Activated naive CD8-positive, alpha-beta T cell treated with anti-CD3 and anti-CD28 coated beads, Interleukin-2, amount 50 U/mL, for 24 hours (primary cell): ENCODE results near the gene WDPCP.
"Not testable (repeated sequence)": the region's sequence is repeated elsewhere in the genome, so short reads cannot be mapped to it uniquely, and the experiment has no call there.

Experiments
- ATAC-seq: fragments of 150-1000 bp; cut with Tn5 transposase; one replicate; pipeline ENCODE4 v1.10.0; 2021
- DNase-seq: peaks from one replicate; pipeline ENCODE4 v3.0.0; 2021
- H3K27ac Mint-ChIP-seq: one replicate; pipeline ENCODE4 v1.8.0; 2021; ENCODE audit warnings: mild to moderate bottlenecking, mixed read lengths
- H3K27me3 Mint-ChIP-seq: one replicate; pipeline ENCODE4 v1.8.0; 2021; ENCODE audit warnings: mixed read lengths
- H3K36me3 Mint-ChIP-seq: one replicate; pipeline ENCODE4 v1.8.0; 2021; ENCODE audit warnings: low read depth, mixed read lengths
- H3K4me1 Mint-ChIP-seq: one replicate; pipeline ENCODE4 v1.8.0; 2021; ENCODE audit warnings: mixed read lengths
- H3K4me3 Mint-ChIP-seq: one replicate; pipeline ENCODE4 v1.8.0; 2021; ENCODE audit warnings: mild to moderate bottlenecking, moderate library complexity, mixed read lengths
- H3K9me3 Mint-ChIP-seq: one replicate; pipeline ENCODE4 v1.8.0; 2021; ENCODE audit warnings: mixed read lengths

The WDPCP gene

GRCh38 chr2:63347361-63347760, 240.9 kb downstream of the WDPCP start:
- Mint-ChIP-seq H3K27me3 (no peaks in the 10 kb centered on the region), H3K9me3 (peaks cover 43% of the 10 kb centered on the region)

GRCh38 chr2:63346411-63346810, 241.9 kb downstream of the WDPCP start:
- Mint-ChIP-seq H3K4me3 (no peak overlapping the region), H3K36me3 (peaks cover 18% of the 10 kb centered on the region), H3K27me3 (no peaks in the 10 kb centered on the region), H3K9me3 (peaks cover 42% of the 10 kb centered on the region), H3K27ac (no peak overlapping the region), H3K4me1 (no peaks in the 10 kb centered on the region)
- ATAC-seq (no peak), DNase-seq (no peak)

More at GRCh38 chr2:63347361-63347760, 240.9 kb downstream of the WDPCP start:
- no peaks in the 10 kb centered on the region for H3K4me1 Mint-ChIP-seq
- no peak overlapping the region for H3K27ac Mint-ChIP-seq
- H3K36me3 Mint-ChIP-seq: peaks cover 26% of the 10 kb centered on the region
- no peak for DNase-seq
- no peak for ATAC-seq
- H3K4me3 Mint-ChIP-seq: no peak overlapping the region

DNA sequence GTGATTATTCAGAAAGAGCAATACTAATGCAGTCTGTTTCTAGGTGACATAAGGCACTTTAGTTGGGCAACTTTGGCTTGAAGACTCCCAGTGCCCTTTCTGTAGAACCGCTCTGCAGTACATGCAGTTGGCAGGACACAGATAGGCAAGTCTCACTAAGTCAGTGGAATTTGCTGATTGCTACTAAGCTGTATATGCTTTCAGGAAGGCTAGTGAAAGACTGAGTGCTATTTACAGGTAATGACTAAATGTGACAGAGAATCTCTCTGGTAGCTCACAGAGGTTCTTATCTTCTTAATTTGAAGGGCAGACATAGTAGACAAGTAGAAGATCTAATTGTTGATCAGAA, 243.0 kb downstream of the WDPCP start:
- peaks cover 22% of the 10 kb centered on the region for H3K36me3 Mint-ChIP-seq
- H3K4me3 Mint-ChIP-seq: no peak overlapping the region
- DNase-seq (no peak), ATAC-seq (no peak)
- H3K4me1 Mint-ChIP-seq: no peaks in the 10 kb centered on the region
- H3K27ac Mint-ChIP-seq: no peak overlapping the region
- peaks cover 44% of the 10 kb centered on the region for H3K9me3 Mint-ChIP-seq
- no peaks in the 10 kb centered on the region for H3K27me3 Mint-ChIP-seq

DNA sequence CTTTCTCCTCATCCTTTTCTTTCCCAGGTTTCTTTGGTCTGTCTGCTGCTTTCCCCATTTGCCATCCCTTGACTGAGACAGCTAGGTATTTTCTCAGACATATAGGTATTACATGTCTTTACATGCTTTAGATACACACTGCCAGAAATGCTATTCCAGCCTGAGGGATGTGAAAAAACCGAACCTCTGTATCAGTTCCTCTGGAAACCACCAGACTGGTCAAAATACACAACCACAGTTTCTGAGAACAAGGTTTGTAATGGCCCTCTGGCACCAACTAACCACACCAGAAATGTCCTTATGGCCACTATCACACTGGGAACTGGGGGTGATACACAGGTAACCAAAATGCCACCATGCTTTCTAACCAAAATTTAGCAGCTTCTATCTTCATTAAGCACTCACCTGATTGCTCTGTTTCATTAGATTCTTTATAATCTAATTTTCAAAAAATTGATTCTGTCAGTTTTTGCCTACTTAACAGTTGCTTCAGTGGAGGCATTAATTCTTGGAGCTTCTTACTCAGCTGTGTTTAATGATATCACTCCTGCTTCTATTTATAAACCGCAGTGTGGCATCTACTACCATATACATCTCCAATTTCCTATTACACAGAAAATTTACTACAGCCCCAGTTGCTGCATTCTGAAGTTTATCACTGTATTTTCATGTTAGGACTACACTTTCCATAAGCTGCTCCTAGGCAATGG, 243.5 kb downstream of the WDPCP start:
- Mint-ChIP-seq H3K9me3 (peaks cover 40% of the 10 kb centered on the region), H3K27ac (no peak overlapping the region), H3K4me3 (no peak overlapping the region), H3K27me3 (no peaks in the 10 kb centered on the region), H3K4me1 (no peaks in the 10 kb centered on the region), H3K36me3 (peaks cover 22% of the 10 kb centered on the region)
- DNase-seq (no peak), ATAC-seq (no peak)

DNA sequence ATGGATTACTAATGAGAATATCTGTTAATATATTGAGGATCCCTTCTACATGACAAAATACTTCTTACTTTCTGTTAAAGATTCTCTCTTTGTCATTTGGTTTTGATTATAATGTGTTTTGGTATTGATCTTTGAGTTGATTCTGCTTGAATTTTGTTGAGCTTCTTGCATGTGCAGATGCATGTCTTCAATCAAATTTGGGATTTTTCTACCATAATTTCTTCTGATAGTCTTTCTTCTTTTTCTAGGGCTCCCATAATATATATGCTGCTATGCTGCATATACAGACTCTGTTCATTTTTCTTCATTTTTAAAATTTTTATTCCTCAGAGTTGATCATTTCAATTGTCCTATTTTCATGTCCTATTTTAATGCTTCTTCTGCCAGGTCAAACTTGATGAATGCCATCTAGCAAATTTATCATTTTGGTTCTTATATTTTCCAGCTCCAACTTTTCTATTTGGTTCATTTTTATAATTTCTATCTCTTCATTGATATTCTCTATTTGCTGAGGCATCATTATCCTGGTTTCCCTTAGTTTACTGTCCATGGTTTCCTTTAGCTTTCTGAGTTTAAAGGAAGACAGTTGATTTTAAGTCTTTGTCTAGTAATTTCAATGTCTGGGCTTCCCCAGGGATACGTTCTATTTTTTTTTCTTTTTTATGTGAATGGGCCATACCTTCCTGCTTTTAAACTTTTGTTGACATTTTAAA, 244.7 kb downstream of the WDPCP start:
- Mint-ChIP-seq H3K4me3 (no peak overlapping the region), H3K36me3 (peaks cover 18% of the 10 kb centered on the region), H3K4me1 (no peaks in the 10 kb centered on the region), H3K9me3 (peaks cover 40% of the 10 kb centered on the region), H3K27ac (no peak overlapping the region), H3K27me3 (no peaks in the 10 kb centered on the region)
- DNase-seq: no peak
- ATAC-seq: no peak

DNA sequence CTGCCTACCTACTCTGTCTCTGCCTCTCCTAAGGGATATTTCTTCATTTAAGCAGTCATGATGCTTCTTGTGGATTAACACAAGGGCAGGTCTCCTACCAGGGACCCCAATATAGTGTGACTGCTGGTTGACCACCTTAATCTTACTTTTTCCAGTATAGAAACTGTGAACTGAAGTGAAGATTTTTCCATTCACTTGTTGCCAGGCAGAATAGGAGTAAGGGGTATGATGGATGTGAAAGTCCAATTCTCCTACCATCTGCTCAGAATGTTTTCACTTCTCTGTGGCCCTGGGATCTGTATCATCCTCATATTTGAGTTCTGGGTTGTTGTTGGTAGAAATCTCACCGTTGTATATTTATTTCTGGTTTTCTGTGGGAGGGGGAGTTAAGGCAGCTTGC, 247.8 kb downstream of the WDPCP start:
- H3K9me3 Mint-ChIP-seq: peaks cover 40% of the 10 kb centered on the region
- H3K27ac Mint-ChIP-seq: no peak overlapping the region
- DNase-seq (no peak), ATAC-seq (no peak)
- H3K4me3 Mint-ChIP-seq: no peak overlapping the region
- no peaks in the 10 kb centered on the region for H3K27me3 Mint-ChIP-seq
- peaks cover 20% of the 10 kb centered on the region for H3K36me3 Mint-ChIP-seq
- H3K4me1 Mint-ChIP-seq: no peaks in the 10 kb centered on the region

DNA sequence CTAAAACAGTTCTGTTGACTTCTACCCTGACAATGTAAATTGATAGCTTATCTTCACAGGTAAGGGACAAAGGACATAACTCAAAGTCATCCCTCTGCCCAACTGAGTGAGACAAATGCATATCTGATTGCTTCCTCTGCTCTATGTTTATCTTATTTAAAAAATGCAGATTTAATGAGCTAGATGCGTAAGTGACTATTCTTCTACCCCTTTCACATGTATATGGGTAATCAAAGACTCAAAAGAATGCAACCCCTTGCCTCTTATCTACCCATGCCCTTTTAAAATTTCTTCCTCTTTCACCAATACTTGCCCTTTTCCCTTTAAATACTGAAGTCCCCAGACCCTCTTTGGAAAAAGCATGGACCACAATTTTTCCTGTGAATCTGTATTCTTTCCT, 253.4 kb downstream of the WDPCP start:
- Mint-ChIP-seq H3K27ac (no peak overlapping the region), H3K9me3 (peaks cover 4% of the 10 kb centered on the region), H3K4me1 (no peaks in the 10 kb centered on the region), H3K36me3 (peaks cover 2% of the 10 kb centered on the region), H3K27me3 (no peaks in the 10 kb centered on the region), H3K4me3 (no peak overlapping the region)
- no peak for DNase-seq
- no peak for ATAC-seq

GRCh38 chr2:63326473-63326872, 261.8 kb downstream of the WDPCP start:
- H3K9me3 Mint-ChIP-seq: peaks cover 9% of the 10 kb centered on the region

GRCh38 chr2:63323662-63324061, 264.6 kb downstream of the WDPCP start:
- not testable (repeated sequence) for H3K4me3 Mint-ChIP-seq, H3K27me3 Mint-ChIP-seq, ATAC-seq, DNase-seq, H3K4me1 Mint-ChIP-seq, H3K27ac Mint-ChIP-seq
- H3K9me3 Mint-ChIP-seq: peaks cover 16% of the 10 kb centered on the region
- peaks cover 31% of the 10 kb centered on the region for H3K36me3 Mint-ChIP-seq

More at GRCh38 chr2:63326473-63326872, 261.8 kb downstream of the WDPCP start:
- ATAC-seq (no peak), DNase-seq (no peak)
- Mint-ChIP-seq H3K4me3 (no peak overlapping the region), H3K27ac (no peak overlapping the region), H3K27me3 (no peaks in the 10 kb centered on the region), H3K4me1 (no peaks in the 10 kb centered on the region), H3K36me3 (peaks cover 28% of the 10 kb centered on the region)

DNA sequence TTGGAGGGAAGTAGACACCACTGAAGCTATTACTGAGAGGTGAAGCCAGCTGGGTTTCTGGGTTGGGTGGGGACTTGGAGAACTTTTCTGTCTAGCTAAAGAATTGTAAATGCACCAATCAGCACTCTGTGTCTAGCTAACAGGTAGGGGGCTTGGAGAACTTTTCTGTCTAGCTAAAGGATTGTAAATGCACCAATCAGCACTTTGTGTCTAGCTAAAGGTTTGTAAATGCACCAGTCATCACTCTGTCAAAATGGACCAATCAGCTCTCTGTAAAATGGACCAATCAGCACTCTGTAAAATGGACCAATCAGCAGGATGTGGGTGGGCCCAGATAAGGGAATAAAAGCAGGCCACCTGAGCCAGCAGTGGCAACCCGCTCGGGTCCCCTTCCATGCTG, 266.3 kb downstream of the WDPCP start:
- not testable (repeated sequence) for H3K27ac Mint-ChIP-seq, DNase-seq, H3K4me3 Mint-ChIP-seq, ATAC-seq, H3K4me1 Mint-ChIP-seq, H3K27me3 Mint-ChIP-seq
- Mint-ChIP-seq H3K9me3 (peaks cover 19% of the 10 kb centered on the region), H3K36me3 (peaks cover 31% of the 10 kb centered on the region)

DNA sequence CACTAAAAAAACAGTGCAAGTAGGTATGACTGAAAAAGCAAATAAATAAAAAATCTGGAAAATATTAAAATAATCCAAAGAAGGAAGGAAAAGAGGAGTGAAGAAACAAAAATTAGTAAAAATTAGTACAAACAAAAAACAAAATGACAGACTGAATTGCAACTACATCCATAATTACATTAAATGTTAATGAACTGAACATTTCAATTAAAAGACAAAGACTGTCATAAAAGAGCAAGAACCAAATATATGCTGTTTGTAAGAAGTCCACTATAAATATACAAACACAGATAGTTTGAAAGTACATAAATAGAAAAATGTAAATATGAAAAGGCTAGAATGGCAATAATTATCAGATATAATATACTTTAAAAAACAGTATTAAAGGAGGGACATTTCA, 267.6 kb downstream of the WDPCP start:
- ATAC-seq: no peak
- H3K27ac Mint-ChIP-seq: no peak overlapping the region
- no peaks in the 10 kb centered on the region for H3K4me1 Mint-ChIP-seq
- peaks cover 23% of the 10 kb centered on the region for H3K9me3 Mint-ChIP-seq
- DNase-seq: no peak
- no peaks in the 10 kb centered on the region for H3K27me3 Mint-ChIP-seq
- H3K36me3 Mint-ChIP-seq: peaks cover 22% of the 10 kb centered on the region
- no peak overlapping the region for H3K4me3 Mint-ChIP-seq

DNA sequence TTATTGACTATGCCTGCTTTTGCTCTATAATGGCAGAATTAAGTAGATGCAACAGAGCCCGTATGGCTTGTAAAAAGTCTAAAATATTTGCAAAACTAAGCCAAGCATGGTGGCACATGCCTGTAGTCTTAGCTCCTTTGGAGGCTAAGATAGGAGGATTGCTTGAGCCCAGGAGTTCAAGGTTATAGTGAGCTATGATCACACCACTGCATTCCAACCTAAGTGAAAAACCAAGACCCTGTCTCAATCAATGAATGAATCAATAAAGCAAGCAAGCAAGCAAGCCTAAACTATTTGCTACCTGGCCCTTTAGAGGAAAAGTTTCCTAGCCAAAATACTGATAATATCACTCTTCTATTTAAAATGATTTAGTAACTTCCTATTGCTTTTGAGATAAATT, 277.7 kb downstream of the WDPCP start:
- Mint-ChIP-seq H3K9me3 (peaks cover 44% of the 10 kb centered on the region), H3K27me3 (no peaks in the 10 kb centered on the region), H3K4me1 (no peaks in the 10 kb centered on the region), H3K27ac (no peak overlapping the region), H3K36me3 (peaks cover 59% of the 10 kb centered on the region), H3K4me3 (no peak overlapping the region)
- DNase-seq (no peak), ATAC-seq (no peak)

DNA sequence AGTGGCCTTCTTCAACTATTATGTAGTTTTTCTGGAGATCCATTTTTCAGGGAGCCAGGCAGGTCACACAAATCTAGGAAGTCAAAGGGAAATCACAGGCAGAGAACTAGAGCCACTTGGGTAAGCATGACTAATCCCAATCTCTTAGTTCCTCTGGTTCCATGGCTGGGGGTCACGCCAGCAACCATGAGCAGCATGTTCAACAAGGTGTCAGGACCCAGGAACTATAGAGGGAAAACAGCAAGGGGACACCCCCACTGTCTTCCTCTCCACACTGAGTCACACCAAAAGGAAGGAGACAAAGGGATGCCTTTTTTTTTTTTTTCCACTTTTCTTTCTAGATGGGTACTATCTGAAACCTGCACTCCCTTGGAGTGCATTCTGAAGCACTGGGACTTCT, 286.8 kb downstream of the WDPCP start:
- DNase-seq: peak; percentile 10
- H3K9me3 Mint-ChIP-seq: peaks cover 65% of the 10 kb centered on the region
- H3K27ac Mint-ChIP-seq: no peak overlapping the region
- H3K27me3 Mint-ChIP-seq: no peaks in the 10 kb centered on the region
- no peak for ATAC-seq
- H3K4me1 Mint-ChIP-seq: no peaks in the 10 kb centered on the region
- peaks cover 54% of the 10 kb centered on the region for H3K36me3 Mint-ChIP-seq
- no peak overlapping the region for H3K4me3 Mint-ChIP-seq

GRCh38 chr2:63300835-63301234, 287.4 kb downstream of the WDPCP start:
- peaks cover 55% of the 10 kb centered on the region for H3K36me3 Mint-ChIP-seq
- H3K4me1 Mint-ChIP-seq: no peaks in the 10 kb centered on the region
- no peak overlapping the region for H3K27ac Mint-ChIP-seq
- ATAC-seq: no peak
- H3K27me3 Mint-ChIP-seq: no peaks in the 10 kb centered on the region
- H3K9me3 Mint-ChIP-seq: peaks cover 66% of the 10 kb centered on the region
- no peak for DNase-seq
- no peak overlapping the region for H3K4me3 Mint-ChIP-seq

- no peak overlapping the region for H3K27ac Mint-ChIP-seq
- DNase-seq (no peak), ATAC-seq (no peak)
- no peak overlapping the region for H3K4me3 Mint-ChIP-seq
- H3K4me1 Mint-ChIP-seq: no peaks in the 10 kb centered on the region
- H3K9me3 Mint-ChIP-seq: peaks cover 48% of the 10 kb centered on the region
- peaks cover 21% of the 10 kb centered on the region for H3K36me3 Mint-ChIP-seq
- H3K27me3 Mint-ChIP-seq: no peaks in the 10 kb centered on the region
These were observed 300.3 kb downstream of the WDPCP start for GRCh38 chr2:63287956-63288355.
